Esophagus muscularis mucosa (tissue), 3 donors: ENCODE measurements around the gene ADAM22.

Experiments used
- CTCF ChIP-seq, 3 experiments: fragments of 200-600 bp in 2 of 3; fragments of 450-650 bp in 1 of 3; sonication (generic) in 2 of 3; IDR thresholded peaks; one replicate each; pipeline ENCODE4 v1.5.1; 2017 to 2019; ENCODE audit warnings: antibody characterized with exemption in 3 of 3, mild to moderate bottlenecking in 2 of 3, moderate library complexity in 1 of 3
- EP300 ChIP-seq: sonication (generic); formaldehyde crosslinking; IDR thresholded peaks from one replicate; pipeline ENCODE4 v1.6.1; 2017; ENCODE audit warnings: antibody characterized with exemption

- no peak for TF ChIP-seq CTCF (IDR thresholded peaks at IDR 0.05)
- TF ChIP-seq EP300 = no peak
Measured at GRCh38 chr7:88002617-88003016, 68.6 kb downstream of the ADAM22 start.
